GM21526 (cell line): ENCODE measurements around the gene SRRM4.

Source experiments
- ATAC-seq: cut with Tn5 transposase; IDR thresholded peaks from one replicate; pipeline ENCODE4 v1.9.1; 2021; ENCODE audit warnings: moderate library complexity; ENCODE audit not compliant: unreplicated experiment, low FRiP score

SRRM4 gene

DNA sequence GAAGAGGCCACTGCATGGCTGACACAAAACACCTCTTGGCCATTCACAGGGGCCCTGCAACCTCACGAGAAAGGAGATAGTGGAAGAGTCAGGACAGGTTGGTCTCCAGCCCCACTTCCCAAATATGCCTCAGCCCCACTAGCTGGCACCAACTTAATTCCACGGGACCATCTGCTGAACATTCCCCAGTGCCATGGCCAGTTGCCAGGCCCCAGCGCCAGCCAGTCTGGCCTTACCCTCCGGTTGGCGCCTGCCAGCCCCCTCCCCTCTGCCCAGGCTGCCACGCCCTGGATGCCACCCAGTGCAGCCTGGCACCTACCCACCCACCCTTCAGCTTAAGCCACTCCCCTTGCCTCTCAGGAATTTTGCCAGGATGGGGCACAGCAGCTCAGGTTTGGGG, 176.2 kb downstream of the SRRM4 start:
- ATAC-seq, result no peak

DNA sequence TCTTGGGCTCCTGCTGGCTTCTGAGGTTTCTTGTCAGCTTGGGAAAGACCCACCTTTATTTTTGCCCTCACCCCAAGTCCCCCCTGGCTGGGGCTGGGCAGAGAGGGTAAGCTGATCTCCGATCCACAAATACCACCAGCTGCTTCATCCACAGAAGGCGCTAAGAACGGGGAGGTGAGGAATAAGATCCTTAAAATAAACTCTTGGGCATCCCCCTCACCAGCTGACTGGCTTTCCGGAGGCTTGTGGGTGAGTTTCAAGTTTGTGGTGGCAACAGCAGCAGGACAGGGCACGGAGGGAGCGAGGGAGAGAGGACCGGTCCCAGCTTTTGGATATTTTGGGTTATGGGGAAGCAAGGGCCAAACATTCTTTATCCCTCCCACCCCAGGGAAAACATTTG, 176.6 kb downstream of the SRRM4 start:
- ATAC-seq, result no peak

- ATAC-seq, result no peak
These were observed 177.1 kb downstream of the SRRM4 start for GRCh38 chr12:119158402-119158801.

- ATAC-seq, result no peak
These were observed 178.5 kb downstream of the SRRM4 start for GRCh38 chr12:119159844-119160243.

- ATAC-seq, result no peak
These were observed 186.6 kb downstream of the SRRM4 start for GRCh38 chr12:119167902-119168301.

GRCh38 chr12:119168721-119169120, 187.4 kb downstream of the SRRM4 start:
- ATAC-seq, result no peak

GRCh38 chr12:119169150-119169549, 187.8 kb downstream of the SRRM4 start:
- no peak for ATAC-seq

GRCh38 chr12:119171291-119171690, 189.9 kb downstream of the SRRM4 start:
- no peak for ATAC-seq

DNA sequence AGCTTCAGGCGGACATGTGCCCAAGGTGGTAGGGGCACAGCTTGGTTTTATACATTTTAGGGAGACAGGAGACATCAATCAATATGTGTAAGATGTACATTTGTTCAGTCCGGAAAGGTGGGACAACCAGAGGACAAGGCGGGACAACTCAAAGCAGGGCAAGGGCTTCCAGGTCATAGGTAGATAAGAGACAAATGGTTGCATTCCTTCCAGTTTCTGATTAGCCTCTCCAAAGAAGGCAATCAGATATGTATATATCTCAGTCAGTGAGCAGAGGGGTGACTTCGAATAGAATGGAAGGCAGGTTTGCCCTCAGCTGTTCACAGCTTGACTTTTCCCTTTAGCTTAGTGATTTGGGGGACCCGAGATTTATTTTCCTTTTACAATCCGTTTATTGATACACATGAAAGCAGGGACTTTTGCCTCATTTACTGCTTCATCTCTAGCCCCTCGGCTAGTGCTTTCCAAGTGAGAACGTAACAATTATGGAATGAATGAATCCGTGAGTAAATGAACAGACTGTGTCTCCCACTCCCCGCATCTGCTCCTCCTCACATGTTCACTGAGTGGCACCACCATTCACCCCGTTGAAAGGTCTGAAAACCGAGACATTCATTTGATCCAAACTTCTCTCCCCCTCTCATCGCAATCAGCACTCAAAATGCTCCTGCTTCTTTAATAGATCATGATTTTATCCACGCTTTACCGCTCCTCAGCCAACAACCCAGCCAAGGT, 190.5 kb downstream of the SRRM4 start:
- ATAC-seq, result no peak

- no peak for ATAC-seq
These were observed 193.7 kb downstream of the SRRM4 start for GRCh38 chr12:119175081-119175480.

DNA sequence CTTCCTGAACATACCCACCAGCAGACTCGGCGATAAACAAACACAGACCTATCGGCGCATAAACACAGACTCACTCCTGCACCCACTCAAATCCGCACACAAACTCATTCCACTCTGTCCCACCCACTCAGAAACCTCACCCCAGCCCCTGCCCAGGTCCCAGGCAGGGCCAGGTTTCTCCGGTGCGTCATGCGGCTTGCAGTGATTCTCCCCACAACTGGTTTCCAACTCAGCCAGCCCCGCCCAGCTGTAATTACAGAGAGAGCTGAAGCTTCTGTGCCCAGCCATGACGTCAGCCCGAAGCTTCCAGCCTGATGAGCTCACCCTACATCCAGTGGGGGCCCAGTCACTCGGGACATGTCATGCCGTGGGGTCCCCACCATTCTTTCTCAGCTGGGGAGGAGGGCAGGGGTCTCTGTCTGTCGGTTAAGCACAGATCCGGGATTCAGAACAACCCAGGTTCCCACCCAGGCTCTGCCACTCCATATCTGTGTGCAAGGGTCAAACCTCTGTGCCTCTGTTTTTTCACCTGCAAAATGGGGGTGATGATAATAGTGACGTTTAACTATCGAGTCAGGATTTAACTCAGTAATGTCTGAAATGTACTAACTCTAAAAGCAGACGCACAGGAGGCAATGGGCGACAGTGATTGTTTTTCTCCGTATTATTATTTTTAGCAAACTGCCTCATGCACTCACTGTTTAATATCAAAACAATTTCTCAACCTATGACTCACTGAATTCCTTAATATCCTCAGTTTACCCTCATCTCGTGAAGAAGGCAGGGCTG, 195.1 kb downstream of the SRRM4 start:
- no peak for ATAC-seq

DNA sequence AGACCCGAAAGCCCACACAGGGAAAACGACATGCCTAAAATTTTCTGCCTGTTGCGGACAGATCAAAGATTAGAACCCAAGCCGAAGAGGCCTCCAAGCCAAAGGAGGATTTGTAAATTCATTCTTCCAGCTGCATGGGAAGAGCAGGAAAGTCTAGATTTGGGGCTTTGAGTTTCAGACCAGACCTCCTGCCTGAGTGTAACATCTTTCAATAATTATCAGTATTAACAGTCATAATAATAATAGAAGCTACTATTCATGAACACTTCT, 195.7 kb downstream of the SRRM4 start:
- ATAC-seq, result no peak

DNA sequence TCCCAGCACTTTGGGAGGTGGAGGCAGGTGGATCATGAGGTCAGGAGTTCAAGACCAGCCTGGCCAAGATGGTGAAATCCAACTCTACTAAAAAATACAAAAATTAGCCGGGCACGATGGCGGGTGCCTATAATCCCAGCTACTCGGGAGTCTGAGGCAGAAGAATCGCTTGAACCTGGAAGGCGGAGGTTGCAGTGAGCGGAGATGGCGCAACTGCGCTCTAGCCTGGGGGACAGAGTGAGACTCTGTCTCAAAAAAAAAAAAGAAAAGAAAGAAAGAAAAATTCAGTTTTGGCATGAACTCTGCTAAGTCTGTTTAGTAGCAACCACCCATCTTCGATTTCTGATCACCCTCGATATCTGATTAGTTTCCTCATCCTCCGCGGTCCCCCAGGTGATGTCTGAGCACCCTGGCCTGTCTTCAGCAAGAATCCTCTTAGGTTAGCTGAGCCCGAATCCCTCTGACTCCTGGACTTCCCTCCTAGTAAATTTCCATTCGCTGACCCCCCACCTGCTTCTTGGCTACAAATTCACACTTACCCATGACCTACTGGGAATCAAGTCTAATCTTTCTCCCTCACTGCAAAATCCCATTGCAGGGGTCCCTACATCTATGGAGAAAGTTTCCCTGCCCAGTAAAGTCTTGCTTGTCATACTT, 196.5 kb downstream of the SRRM4 start:
- no peak for ATAC-seq

GRCh38 chr12:119178544-119179334, 197.4 kb downstream of the SRRM4 start, which contains the start of gene HSPB8:
HSPB8 (plus strand) TSS chr12:119178931; CDS start chr12:119179313, 382 bp downstream.
- no peak for ATAC-seq

DNA sequence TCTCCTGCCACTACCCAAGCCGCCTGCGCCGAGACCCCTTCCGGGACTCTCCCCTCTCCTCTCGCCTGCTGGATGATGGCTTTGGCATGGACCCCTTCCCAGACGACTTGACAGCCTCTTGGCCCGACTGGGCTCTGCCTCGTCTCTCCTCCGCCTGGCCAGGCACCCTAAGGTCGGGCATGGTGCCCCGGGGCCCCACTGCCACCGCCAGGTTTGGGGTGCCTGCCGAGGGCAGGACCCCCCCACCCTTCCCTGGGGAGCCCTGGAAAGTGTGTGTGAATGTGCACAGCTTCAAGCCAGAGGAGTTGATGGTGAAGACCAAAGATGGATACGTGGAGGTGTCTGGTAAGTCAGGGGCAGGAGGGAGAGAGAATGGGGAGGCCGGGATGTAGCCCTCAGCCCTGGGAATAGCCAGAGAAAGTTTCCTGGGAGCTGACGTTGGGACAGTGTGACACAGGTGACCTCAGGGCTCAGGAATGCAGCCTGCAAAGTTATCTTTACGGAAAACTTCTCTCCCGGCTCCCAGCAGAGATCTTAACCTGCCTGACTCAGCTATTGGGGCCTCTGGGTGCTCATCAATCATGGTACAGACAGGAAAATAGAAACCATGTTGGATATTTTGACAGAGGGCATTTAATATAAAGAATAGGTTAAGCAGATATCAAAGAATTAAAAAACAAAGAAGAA, 198.1 kb downstream of the SRRM4 start:
- ATAC-seq, result no peak

- no peak for ATAC-seq
These were observed 199.2 kb downstream of the SRRM4 start for GRCh38 chr12:119180380-119181040.

GRCh38 chr12:119181202-119181601, 199.9 kb downstream of the SRRM4 start:
- ATAC-seq, result no peak

DNA sequence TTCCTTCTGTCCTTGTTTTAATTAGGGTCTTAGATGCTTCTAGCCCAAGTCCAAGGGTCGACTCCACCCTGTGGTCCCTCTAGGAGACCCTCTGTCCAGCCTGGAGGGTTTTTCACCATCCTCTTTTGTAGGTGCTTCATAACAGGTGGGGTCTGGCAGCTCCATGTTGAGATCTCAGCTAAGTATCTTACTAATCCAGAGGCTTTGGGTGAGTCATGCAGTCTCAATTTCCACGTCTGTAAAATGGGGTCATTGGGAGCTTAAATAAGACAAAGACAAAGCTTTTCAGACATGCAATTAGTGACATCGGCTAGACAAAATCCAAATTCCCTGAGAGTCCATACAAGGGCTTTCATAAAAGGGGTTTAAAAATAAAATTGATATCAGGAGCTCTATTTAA, 200.6 kb downstream of the SRRM4 start:
- no peak for ATAC-seq

- ATAC-seq, result no peak
These were observed 201.6 kb downstream of the SRRM4 start for GRCh38 chr12:119182701-119183493.
